HG02970 (cell line): Measurements from ENCODE around the gene ACVR1.
A peak's percentile ranks its signal among the peaks of the same experiment; 100 is the strongest.
"Not testable (repeated sequence)": the region's sequence is repeated elsewhere in the genome, so short reads cannot be mapped to it uniquely, and the experiment has no call there.

Experiments
- ATAC-seq: cut with Tn5 transposase; IDR thresholded peaks from one replicate; pipeline ENCODE4 v1.9.1; 2021; ENCODE audit warnings: mild to moderate bottlenecking, moderate library complexity, moderate number of reproducible peaks; ENCODE audit not compliant: unreplicated experiment, low FRiP score

The ACVR1 gene

GRCh38 chr2:157894694-157895435 is 18.7 kb upstream of the ACVR1 start:
- no peak for ATAC-seq

GRCh38 chr2:157893611-157894010 is 17.5 kb upstream of the ACVR1 start:
- ATAC-seq = no peak

DNA sequence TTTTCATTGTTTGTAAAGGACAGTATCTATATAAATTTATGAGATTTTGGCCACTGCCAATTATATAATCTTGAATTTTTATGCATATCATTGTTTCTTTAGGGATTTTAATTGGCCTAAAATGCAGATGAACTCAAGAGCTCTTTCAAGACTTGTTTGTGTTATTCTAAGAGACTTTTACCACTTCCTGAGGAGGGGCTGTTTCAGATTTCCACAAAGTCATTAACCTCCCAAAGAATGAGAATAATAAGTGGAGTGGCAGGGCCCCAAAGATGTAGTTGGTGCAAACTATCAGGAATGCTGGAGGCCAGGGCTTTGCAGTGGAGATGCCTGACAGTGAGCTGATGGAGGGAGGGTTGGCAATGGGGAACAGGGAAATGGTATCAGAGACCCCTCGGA is 15.5 kb upstream of the ACVR1 start:
- ATAC-seq = no peak

DNA sequence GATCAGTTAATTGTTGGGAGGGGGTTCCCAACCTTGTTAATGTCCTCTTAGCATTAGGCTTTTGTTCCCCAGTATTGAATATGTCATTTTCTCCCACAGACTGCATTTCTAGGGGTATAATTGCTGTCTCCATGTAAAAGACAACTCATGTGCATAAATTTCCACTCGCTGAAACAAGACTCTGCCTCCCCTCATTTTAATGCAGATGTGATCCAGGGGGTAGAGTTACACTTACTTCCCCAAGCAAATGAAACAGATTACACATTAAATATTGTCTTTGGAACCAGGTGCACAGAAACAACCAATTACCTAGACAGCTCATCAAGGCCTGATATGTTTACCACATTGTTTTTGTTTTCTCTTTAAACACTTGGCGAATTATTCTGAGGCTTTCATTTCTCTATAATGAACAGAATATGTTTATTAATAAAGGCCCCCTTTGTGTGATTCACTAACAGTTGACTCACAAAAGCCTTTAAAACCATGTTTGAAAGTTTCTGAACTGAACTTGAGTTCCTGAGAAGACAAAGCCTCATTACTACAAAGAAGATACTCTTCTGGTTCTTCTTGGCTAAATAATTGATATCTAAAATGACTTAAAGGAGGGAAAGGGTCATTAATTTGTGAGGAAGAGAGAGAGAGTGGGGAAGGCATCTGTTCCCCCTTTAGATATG is 15.0 kb upstream of the ACVR1 start:
- no peak for ATAC-seq

- ATAC-seq = no peak
Observed at GRCh38 chr2:157887946-157888345, 11.8 kb upstream of the ACVR1 start.

- not testable (repeated sequence) for ATAC-seq
Observed at GRCh38 chr2:157884533-157884932, 8.4 kb upstream of the ACVR1 start.

DNA sequence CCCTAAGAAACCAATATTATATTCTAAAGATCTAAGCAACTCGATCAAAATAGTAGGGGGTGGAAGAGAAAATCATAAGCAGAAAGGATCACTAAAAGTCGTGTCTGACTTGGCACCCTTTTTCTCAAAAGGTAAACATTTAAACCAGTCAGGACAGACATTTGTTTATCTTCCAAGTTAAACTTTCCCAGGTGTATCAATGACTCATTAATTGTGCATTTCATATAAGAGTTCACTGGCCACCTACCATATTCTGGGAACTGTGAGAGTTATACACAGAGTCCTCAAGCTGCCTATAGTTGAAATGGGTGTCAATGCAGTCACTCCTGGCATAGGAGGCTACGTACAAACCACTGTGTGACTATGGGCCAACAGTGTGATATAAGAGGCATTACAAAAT is 4.8 kb upstream of the ACVR1 start:
- ATAC-seq = no peak

DNA sequence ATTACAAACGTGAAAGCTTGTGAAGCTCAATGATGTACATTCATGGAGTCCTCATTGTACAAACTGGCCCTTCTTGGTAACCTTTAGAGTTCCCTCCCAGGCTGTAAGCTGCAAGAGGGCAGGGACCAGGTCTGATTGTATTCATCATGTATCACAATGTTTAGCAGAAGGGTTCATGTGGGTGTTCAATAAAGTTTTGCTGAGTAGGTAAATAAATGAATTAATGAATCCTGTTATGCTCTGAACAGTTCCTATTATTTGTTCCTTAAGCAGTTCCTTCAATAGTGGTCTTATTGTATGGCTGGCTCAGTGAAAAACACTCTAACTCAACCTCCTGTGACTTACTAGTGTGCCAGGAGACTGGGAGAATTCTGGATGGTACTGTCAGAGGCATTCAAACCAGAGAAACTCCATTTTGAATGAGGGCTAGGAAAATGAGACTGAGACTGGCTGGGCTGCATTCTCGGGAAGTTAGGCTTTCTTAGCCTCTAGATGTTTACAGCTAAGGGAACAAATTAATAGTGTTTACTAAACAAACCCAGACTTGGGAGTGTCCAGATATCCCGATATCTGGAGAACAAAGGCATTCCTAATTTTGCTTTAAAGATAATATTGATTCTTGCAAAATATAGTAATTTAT is 1.8 kb upstream of the ACVR1 start:
- no peak for ATAC-seq

DNA sequence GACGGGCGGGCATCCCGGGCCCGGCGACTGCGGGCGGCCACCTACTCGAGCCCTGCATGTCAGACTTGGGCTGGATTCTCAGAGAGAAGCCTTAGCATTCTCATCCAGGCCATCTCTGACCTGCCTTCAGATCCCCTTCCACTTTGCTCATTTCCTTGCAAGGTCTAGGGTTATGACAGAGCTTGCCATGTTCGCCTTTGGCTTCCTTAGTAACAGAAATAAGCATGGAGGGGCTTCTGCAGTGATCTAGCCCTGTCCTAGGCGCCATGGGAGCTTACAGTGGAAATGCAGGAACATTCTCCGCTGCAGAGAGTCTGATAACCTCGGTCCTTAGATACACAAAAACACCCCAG is 632 bp upstream of the ACVR1 start:
- ATAC-seq = no peak

- peak; percentile 30 for ATAC-seq
Observed at GRCh38 chr2:157875641-157876065, 477 bp downstream of the ACVR1 start.

DNA sequence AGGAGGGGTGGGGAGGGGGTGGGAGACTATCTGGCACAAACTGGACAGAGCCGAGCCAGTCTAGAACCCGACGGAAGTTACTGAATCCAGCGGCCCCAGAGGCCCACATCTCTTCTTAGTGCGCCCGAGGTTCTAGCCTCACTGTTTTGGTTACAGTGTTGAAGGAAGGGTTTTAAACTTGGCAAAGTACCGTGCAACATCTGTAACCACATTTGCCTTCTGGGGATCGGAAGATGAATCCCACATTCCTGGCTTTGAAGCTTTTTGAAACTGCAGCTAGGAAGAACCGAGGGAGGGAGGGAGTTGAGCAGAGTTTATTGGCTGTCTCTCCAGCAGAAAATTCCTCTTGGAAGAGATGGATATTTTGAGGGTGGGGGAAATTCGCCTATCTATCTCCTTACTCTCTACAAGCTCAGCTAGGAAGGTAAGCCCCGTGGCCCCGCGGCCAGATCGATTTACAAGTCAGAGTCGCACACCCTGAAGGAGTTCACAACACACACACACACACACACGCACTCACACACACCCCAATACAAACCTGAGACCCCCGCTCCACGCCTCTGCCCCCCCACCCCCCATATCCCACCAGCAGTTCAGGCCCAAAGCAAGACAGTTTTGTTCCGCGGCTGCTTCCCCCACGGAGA is 1.0 kb downstream of the ACVR1 start:
- no peak for ATAC-seq

DNA sequence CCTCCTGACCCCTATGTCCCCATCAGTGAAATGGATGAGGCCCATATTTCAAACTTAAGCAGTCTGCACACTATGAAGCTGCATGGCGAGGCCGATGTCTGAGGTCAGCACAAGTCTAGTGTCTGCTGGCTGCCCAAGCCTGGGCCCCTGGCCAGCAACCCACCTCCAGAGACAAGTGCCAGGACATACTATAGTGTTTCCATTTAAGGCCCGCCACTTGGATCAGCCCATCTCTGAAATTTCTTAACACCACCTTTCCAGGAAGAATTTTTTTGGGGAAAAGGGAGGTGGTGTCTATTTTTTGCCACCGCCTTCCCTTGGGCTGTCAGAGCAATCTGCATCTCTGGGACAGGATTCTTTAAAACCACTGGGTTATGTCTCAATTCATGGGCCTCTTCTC is 1.8 kb downstream of the ACVR1 start:
- ATAC-seq = no peak

DNA sequence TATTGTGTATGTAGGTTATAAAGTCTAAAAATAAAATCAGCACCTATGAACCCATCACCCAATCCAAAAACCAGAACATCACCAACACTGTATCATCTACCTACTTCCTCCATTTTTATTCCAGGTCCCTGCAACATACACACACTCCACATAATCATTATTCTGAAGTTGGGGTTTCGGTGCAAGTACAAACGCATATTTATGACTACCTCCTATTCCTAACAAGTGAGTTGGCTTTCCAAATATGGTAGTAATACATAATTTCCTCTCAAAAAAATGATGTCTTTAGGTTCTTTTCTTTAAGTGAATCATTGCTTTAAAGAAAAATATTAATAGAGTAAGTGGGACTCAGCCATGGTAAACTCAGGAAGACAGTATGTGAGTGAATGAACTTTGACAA is 3.3 kb downstream of the ACVR1 start:
- ATAC-seq = no peak

DNA sequence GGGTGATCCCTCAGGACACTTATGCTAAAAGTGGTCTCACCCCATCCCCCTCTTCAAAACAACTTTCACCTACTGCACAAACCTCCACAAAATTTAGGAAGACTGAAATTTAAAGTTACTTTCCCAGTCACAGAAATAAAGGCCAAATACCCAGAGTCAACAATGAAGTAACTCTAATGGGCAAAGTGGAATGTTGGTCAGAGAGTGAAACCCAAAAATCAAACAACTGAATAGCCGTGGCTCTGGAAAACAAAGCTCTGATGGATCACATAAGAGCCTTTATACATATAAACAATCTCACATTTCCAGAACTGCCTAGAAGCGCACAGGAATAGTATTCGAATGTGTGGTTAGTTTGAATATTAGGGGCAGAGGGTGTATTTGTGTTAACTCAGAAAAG is 4.7 kb downstream of the ACVR1 start:
- no peak for ATAC-seq

- ATAC-seq = no peak
Observed at GRCh38 chr2:157868993-157869392, 7.1 kb downstream of the ACVR1 start.

DNA sequence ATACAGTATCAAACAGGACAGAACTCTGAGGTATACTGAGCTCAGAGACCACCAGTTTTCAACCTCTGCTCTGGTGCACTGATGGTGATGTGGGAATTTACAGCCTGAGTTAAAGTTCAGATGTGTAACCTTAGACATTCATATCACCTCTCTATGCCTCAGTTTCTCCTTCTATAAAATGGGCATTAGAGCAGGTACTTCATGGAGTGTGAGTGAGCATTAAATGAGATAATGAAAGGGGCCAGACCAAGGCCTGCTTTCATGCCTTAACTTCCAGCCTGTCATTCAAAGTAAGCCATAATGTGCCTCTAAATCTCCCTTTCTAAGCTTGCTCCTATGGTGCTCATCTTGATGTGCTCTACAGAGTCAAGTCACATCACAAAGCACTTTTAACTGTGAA is 8.4 kb downstream of the ACVR1 start:
- ATAC-seq = no peak

DNA sequence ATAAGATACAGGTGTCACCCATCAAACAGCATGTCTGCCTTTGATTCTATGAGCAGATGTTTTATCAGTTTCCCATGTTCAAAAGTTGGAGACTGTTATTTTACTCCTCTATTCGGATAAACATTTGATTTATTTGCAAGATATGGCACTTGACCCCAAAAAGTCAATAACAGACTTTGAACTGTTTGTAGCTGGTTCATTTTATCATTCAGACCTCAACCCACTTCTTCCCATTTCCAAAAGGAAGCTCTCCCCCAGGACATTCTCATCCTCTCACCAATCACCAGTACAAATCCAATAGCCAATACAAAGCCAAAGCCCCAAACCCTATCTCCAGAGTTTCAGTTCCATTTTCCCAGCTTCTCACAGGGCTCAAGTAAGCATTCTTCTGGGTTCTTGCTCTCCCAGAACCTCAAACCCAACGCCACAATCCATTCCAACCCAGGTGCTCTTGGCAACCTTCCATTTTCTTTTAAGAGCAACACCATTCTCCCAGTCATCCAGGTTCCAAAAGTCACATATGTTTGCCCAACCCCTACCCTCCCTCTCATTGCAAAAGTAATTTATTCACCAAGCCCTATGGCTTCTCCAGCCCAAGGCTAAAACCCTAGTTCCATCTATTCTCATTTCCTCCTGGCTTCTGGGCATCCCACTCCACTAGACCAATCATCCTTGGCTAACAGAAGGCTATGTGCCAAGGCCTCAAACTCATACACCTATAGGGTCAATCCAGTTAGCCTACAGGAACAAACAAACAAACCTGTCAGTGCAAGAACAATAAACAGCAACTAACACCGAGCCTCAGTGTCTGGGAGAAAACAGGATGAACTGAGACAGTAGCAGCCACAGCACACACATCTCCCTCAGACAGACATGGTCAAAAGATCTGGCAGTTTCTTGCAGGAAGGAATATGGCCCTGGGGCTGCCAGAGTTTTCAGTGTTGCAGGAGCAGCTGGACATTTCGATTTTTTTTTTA is 9.2 kb downstream of the ACVR1 start:
- ATAC-seq = no peak

GRCh38 chr2:157866202-157866601 is 9.9 kb downstream of the ACVR1 start:
- no peak for ATAC-seq

- ATAC-seq = no peak
Observed at GRCh38 chr2:157864857-157865430, 11.2 kb downstream of the ACVR1 start.

GRCh38 chr2:157858846-157859245 is 17.3 kb downstream of the ACVR1 start:
- no peak for ATAC-seq
